HepG2 (cell line): ENCODE results near the gene C3orf18. TPM values are rescaled to one million over a fixed set of nuclear protein-coding genes. Genes with fewer than 3 reads are reported as not detected.

ENCODE experiments used
- ARNT2 ChIP-seq: sonication (generic); formaldehyde crosslinking; IDR thresholded peaks from 2 replicates; pipeline ENCODE4 v1.8.0; 2022; ENCODE audit warnings: mild to moderate bottlenecking, low read depth, missing genetic modification reagents, moderate library complexity
- GTF2F1 ChIP-seq: fragments of 150-350 bp; IDR thresholded peaks from 2 replicates; pipeline ENCODE4 v1.6.1; 2014; ENCODE audit warnings: low read length
- KDM2A ChIP-seq: sonication (generic); formaldehyde crosslinking; IDR thresholded peaks from 2 replicates; pipeline ENCODE4 v1.4.0; 2020; ENCODE audit warnings: low read depth, missing genetic modification reagents, borderline replicate concordance
- NFAT5 ChIP-seq: sonication (generic); formaldehyde crosslinking; IDR thresholded peaks from 2 replicates; pipeline ENCODE4 v1.4.0; 2020; ENCODE audit warnings: missing genetic modification reagents
- polyA plus RNA-seq, 8 experiments: library from polyadenylated mRNA; depleted of rRNA in 3 of 8; stranded (reverse) in 7 of 8; unstranded in 1 of 8; fragments of >200 nt; fragmentation: Illumina TruSeq in 4 of 8; extraction: Trizol in 4 of 8; gene quantifications; 2 replicates each; pipeline versions ENCODE4 v1.2.1 to v1.2.3, GENCODE V29; 2011 to 2016; ENCODE audit warnings: low read depth in 4 of 8, missing spikeins in 1 of 8, mixed read lengths in 1 of 8; ENCODE audit not compliant: insufficient read depth in 1 of 8
- total RNA-seq, 5 experiments: library from RNA; depleted of rRNA; stranded (reverse); fragments of >200 nt; fragmentation: Illumina TruSeq; extraction: Trizol; gene quantifications; 2 replicates each; pipeline ENCODE4 v1.2.3, GENCODE V29; 2016; ENCODE audit warnings: low read depth in 1 of 5
- TF ChIP-seq, protein P1 (sequence below): sonication (generic); formaldehyde crosslinking; IDR thresholded peaks from 2 replicates; pipeline ENCODE4 v1.5.0; 2020; ENCODE audit warnings: mild to moderate bottlenecking, missing genetic modification reagents
- TF ChIP-seq, protein P2 (sequence below): IDR thresholded peaks from 2 replicates; pipeline ENCODE4 v1.6.1; 2016; ENCODE audit warnings: low read depth, missing genetic modification reagents, missing compliant biosample characterization
- TF ChIP-seq, protein P3 (sequence below): sonication (generic); formaldehyde crosslinking; IDR thresholded peaks from 2 replicates; pipeline ENCODE4 v1.5.0; 2020; ENCODE audit warnings: mild to moderate bottlenecking, missing genetic modification reagents
- TF ChIP-seq, protein P4 (sequence below): sonication (generic); formaldehyde crosslinking; IDR thresholded peaks from 2 replicates; pipeline ENCODE4 v1.8.0; 2022; ENCODE audit warnings: mild to moderate bottlenecking, missing genetic modification reagents; ENCODE audit not compliant: insufficient replicate concordance

The C3orf18 gene
- total and polyA plus RNA-seq, 2 of the 13 experiments (the other 11 are each of a cell fraction or from before 2014, with no cell fraction given): 1.6 to 4.8 TPM

DNA sequence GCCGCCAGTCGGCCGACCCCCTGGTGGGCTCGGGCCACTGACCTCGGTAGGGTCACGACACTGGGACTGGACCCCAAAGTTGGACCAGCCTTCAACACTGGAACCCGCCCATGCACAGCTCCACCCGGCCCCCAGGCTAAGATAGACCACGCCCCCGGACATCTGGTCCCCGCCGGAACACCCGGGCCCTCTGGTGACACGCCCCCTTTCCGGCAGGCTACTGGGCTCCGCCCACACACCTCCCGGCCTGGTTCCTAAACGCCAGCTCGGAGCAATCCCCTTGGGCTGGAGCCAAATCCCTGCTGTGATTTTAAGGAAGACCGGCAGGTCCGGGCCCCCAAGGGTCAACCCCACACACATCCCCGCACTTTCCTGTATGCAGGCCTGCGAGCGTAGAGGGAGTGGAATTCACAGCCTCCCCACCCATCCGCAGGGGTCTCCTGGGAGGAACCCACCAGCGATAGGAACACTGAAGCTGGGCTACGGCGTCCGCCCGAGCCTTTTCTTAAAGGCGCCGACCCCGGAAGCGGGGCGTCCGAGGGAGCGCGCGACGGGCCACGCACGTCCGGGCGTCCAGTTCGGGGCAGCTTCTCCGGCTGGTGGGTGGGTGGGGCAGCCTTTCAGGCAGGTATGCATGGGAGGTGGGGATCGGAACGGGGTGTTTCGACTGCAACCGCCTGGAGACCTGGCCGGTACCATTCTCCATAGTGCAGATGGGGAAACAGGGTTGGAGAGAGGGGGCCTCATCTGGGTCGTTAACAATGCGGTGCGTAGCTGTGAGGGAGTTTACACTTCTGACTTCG, 1.6 kb upstream of the C3orf18 start, which contains the start of gene HEMK1 (continued):
- TF ChIP-seq, protein P1, sequence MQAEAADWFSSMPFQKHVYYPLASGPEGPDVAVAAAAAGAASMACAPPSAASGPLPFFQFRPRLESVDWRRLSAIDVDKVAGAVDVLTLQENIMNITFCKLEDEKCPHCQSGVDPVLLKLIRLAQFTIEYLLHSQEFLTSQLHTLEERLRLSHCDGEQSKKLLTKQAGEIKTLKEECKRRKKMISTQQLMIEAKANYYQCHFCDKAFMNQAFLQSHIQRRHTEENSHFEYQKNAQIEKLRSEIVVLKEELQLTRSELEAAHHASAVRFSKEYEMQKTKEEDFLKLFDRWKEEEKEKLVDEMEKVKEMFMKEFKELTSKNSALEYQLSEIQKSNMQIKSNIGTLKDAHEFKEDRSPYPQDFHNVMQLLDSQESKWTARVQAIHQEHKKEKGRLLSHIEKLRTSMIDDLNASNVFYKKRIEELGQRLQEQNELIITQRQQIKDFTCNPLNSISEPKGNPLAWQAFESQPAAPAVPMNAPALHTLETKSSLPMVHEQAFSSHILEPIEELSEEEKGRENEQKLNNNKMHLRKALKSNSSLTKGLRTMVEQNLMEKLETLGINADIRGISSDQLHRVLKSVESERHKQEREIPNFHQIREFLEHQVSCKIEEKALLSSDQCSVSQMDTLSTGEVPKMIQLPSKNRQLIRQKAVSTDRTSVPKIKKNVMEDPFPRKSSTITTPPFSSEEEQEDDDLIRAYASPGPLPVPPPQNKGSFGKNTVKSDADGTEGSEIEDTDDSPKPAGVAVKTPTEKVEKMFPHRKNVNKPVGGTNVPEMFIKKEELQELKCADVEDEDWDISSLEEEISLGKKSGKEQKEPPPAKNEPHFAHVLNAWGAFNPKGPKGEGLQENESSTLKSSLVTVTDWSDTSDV (CRISPR knock-in tag): no peak
- TF ChIP-seq GTF2F1: no peak
- TF ChIP-seq, protein P2, sequence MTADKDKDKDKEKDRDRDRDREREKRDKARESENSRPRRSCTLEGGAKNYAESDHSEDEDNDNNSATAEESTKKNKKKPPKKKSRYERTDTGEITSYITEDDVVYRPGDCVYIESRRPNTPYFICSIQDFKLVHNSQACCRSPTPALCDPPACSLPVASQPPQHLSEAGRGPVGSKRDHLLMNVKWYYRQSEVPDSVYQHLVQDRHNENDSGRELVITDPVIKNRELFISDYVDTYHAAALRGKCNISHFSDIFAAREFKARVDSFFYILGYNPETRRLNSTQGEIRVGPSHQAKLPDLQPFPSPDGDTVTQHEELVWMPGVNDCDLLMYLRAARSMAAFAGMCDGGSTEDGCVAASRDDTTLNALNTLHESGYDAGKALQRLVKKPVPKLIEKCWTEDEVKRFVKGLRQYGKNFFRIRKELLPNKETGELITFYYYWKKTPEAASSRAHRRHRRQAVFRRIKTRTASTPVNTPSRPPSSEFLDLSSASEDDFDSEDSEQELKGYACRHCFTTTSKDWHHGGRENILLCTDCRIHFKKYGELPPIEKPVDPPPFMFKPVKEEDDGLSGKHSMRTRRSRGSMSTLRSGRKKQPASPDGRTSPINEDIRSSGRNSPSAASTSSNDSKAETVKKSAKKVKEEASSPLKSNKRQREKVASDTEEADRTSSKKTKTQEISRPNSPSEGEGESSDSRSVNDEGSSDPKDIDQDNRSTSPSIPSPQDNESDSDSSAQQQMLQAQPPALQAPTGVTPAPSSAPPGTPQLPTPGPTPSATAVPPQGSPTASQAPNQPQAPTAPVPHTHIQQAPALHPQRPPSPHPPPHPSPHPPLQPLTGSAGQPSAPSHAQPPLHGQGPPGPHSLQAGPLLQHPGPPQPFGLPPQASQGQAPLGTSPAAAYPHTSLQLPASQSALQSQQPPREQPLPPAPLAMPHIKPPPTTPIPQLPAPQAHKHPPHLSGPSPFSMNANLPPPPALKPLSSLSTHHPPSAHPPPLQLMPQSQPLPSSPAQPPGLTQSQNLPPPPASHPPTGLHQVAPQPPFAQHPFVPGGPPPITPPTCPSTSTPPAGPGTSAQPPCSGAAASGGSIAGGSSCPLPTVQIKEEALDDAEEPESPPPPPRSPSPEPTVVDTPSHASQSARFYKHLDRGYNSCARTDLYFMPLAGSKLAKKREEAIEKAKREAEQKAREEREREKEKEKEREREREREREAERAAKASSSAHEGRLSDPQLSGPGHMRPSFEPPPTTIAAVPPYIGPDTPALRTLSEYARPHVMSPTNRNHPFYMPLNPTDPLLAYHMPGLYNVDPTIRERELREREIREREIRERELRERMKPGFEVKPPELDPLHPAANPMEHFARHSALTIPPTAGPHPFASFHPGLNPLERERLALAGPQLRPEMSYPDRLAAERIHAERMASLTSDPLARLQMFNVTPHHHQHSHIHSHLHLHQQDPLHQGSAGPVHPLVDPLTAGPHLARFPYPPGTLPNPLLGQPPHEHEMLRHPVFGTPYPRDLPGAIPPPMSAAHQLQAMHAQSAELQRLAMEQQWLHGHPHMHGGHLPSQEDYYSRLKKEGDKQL: 0 out of 2 replicates have a peak, but pooled peaks have one; percentile 55
- TF ChIP-seq, protein P3, sequence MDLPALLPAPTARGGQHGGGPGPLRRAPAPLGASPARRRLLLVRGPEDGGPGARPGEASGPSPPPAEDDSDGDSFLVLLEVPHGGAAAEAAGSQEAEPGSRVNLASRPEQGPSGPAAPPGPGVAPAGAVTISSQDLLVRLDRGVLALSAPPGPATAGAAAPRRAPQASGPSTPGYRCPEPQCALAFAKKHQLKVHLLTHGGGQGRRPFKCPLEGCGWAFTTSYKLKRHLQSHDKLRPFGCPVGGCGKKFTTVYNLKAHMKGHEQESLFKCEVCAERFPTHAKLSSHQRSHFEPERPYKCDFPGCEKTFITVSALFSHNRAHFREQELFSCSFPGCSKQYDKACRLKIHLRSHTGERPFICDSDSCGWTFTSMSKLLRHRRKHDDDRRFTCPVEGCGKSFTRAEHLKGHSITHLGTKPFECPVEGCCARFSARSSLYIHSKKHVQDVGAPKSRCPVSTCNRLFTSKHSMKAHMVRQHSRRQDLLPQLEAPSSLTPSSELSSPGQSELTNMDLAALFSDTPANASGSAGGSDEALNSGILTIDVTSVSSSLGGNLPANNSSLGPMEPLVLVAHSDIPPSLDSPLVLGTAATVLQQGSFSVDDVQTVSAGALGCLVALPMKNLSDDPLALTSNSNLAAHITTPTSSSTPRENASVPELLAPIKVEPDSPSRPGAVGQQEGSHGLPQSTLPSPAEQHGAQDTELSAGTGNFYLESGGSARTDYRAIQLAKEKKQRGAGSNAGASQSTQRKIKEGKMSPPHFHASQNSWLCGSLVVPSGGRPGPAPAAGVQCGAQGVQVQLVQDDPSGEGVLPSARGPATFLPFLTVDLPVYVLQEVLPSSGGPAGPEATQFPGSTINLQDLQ (CRISPR knock-in tag): no peak
- peak; percentile 55; the same call in 1 of the 2 replicates for TF ChIP-seq ARNT2 (CRISPR knock-in tag)
- TF ChIP-seq NFAT5 (CRISPR knock-in tag): no peak
- TF ChIP-seq, protein P4, sequence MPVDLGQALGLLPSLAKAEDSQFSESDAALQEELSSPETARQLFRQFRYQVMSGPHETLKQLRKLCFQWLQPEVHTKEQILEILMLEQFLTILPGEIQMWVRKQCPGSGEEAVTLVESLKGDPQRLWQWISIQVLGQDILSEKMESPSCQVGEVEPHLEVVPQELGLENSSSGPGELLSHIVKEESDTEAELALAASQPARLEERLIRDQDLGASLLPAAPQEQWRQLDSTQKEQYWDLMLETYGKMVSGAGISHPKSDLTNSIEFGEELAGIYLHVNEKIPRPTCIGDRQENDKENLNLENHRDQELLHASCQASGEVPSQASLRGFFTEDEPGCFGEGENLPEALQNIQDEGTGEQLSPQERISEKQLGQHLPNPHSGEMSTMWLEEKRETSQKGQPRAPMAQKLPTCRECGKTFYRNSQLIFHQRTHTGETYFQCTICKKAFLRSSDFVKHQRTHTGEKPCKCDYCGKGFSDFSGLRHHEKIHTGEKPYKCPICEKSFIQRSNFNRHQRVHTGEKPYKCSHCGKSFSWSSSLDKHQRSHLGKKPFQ (CRISPR knock-in tag): peak; percentile 88
- peak; percentile 92; the same call in 1 of the 2 replicates for TF ChIP-seq KDM2A (CRISPR knock-in tag)
